HepG2 (cell line): ENCODE results near the gene RSPH9. TPM values are rescaled to one million over a fixed set of nuclear protein-coding genes. Genes with fewer than 3 reads are reported as not detected.
A peak's percentile ranks its signal among the peaks of the same experiment; 100 is the strongest.

ENCODE experiments used
- AHR ChIP-seq: IDR thresholded peaks from 2 replicates; pipeline ENCODE4 v1.6.1; 2018; ENCODE audit warnings: missing genetic modification reagents, missing compliant biosample characterization
- CERS6 ChIP-seq: sonication (generic); formaldehyde crosslinking; IDR thresholded peaks from 2 replicates; pipeline ENCODE4 v1.5.0; 2020; ENCODE audit warnings: missing genetic modification reagents
- DR1 ChIP-seq: sonication (generic); formaldehyde crosslinking; IDR thresholded peaks from 2 replicates; pipeline ENCODE4 v1.8.0; 2021; ENCODE audit warnings: mild to moderate bottlenecking, missing genetic modification reagents, inconsistent platforms
- EEA1 ChIP-seq: sonication (generic); formaldehyde crosslinking; IDR thresholded peaks from 2 replicates; pipeline ENCODE4 v1.5.1; 2020; ENCODE audit warnings: mild to moderate bottlenecking, missing genetic modification reagents, borderline replicate concordance
- HDAC6 ChIP-seq: fragments of 200-600 bp; sonication (generic); IDR thresholded peaks from 2 replicates; pipeline ENCODE4 v1.7.0; 2017; ENCODE audit warnings: mild to moderate bottlenecking, antibody characterized with exemption, low read length, low read depth
- HNRNPH1 ChIP-seq: fragments of 200-400 bp; formaldehyde crosslinking; optimal IDR thresholded peaks from 2 replicates; pipeline ENCODE3; 2017; ENCODE audit warnings: mild to moderate bottlenecking, low read depth, low read length
- HOXA7 ChIP-seq: sonication (generic); formaldehyde crosslinking; IDR thresholded peaks from 2 replicates; pipeline ENCODE4 v1.8.1; 2022; ENCODE audit warnings: mild to moderate bottlenecking, missing genetic modification reagents, moderate library complexity
- ISX ChIP-seq: sonication (generic); formaldehyde crosslinking; conservative IDR thresholded peaks from 2 replicates; pipeline ENCODE4 v1.5.0; 2020; ENCODE audit warnings: missing genetic modification reagents
- MAFK ChIP-seq, 2 experiments: IDR thresholded peaks in 1 of 2; conservative IDR thresholded peaks in 1 of 2; 2 replicates each; pipeline ENCODE4 v1.6.1; 2011; ENCODE audit warnings: improper control_type of control experiment in 2 of 2, low read length in 2 of 2
- MLX ChIP-seq: IDR thresholded peaks from 2 replicates; pipeline ENCODE4 v1.6.1; 2016
- PAF1 ChIP-seq: IDR thresholded peaks from 2 replicates; pipeline ENCODE4 v1.6.1; 2016; ENCODE audit warnings: missing genetic modification reagents, missing compliant biosample characterization
- PLRG1 ChIP-seq: fragments of 450-650 bp; conservative IDR thresholded peaks from 2 replicates; pipeline ENCODE4 v1.6.1; 2016
- RBAK ChIP-seq: sonication (generic); formaldehyde crosslinking; IDR thresholded peaks from 2 replicates; pipeline ENCODE4 v1.5.1; 2020; ENCODE audit warnings: mild to moderate bottlenecking, missing genetic modification reagents
- RFXANK ChIP-seq: IDR thresholded peaks from 2 replicates; pipeline ENCODE4 v1.6.1; 2016
- SOX5 ChIP-seq: IDR thresholded peaks from 2 replicates; pipeline ENCODE4 v1.6.1; 2016; ENCODE audit warnings: borderline replicate concordance
- SSRP1 ChIP-seq: IDR thresholded peaks from 2 replicates; pipeline ENCODE4 v1.6.1; 2016; ENCODE audit warnings: control low read depth
- TRAFD1 ChIP-seq: sonication (generic); formaldehyde crosslinking; IDR thresholded peaks from 2 replicates; pipeline ENCODE4 v1.5.1; 2020; ENCODE audit warnings: missing genetic modification reagents, mild to moderate bottlenecking, borderline replicate concordance
- ZBTB33 ChIP-seq: sonication (generic); formaldehyde crosslinking; IDR thresholded peaks from 2 replicates; pipeline ENCODE4 v1.4.0; 2020; ENCODE audit warnings: missing genetic modification reagents
- ZFAT ChIP-seq: sonication (generic); formaldehyde crosslinking; conservative IDR thresholded peaks from 2 replicates; pipeline ENCODE4 v1.8.1; 2023; ENCODE audit warnings: missing genetic modification reagents, inconsistent platforms
- ZIK1 ChIP-seq: sonication (generic); formaldehyde crosslinking; IDR thresholded peaks from 2 replicates; pipeline ENCODE4 v1.5.0; 2020; ENCODE audit warnings: mild to moderate bottlenecking, low read depth, missing genetic modification reagents, borderline replicate concordance
- ZNF101 ChIP-seq: sonication (generic); formaldehyde crosslinking; IDR thresholded peaks from 2 replicates; pipeline ENCODE4 v1.4.0; 2020; ENCODE audit warnings: mild to moderate bottlenecking, low read depth, missing genetic modification reagents, borderline replicate concordance
- ZNF124 ChIP-seq: sonication (generic); formaldehyde crosslinking; IDR thresholded peaks from 2 replicates; pipeline ENCODE4 v1.4.0; 2020; ENCODE audit warnings: missing genetic modification reagents
- ZNF354B ChIP-seq: sonication (generic); formaldehyde crosslinking; IDR thresholded peaks from 2 replicates; pipeline ENCODE4 v1.8.0; 2022; ENCODE audit warnings: mild to moderate bottlenecking, missing genetic modification reagents
- ZNF597 ChIP-seq: sonication (generic); formaldehyde crosslinking; IDR thresholded peaks from 2 replicates; pipeline ENCODE4 v1.5.0; 2020; ENCODE audit warnings: missing genetic modification reagents
- ZNF761 ChIP-seq: sonication (generic); formaldehyde crosslinking; conservative IDR thresholded peaks from 2 replicates; pipeline ENCODE4 v1.4.0; 2020; ENCODE audit warnings: mild to moderate bottlenecking, missing genetic modification reagents
- ZNF784 ChIP-seq: sonication (generic); formaldehyde crosslinking; IDR thresholded peaks from 2 replicates; pipeline ENCODE4 v1.5.1; 2020; ENCODE audit warnings: missing genetic modification reagents, mild to moderate bottlenecking, borderline replicate concordance
- polyA plus RNA-seq, 8 experiments: library from polyadenylated mRNA; depleted of rRNA in 3 of 8; stranded (reverse) in 7 of 8; unstranded in 1 of 8; fragments of >200 nt; fragmentation: Illumina TruSeq in 4 of 8; extraction: Trizol in 4 of 8; gene quantifications; 2 replicates each; pipeline versions ENCODE4 v1.2.1 to v1.2.3, GENCODE V29; 2011 to 2016; ENCODE audit warnings: low read depth in 4 of 8, missing spikeins in 1 of 8, mixed read lengths in 1 of 8; ENCODE audit not compliant: insufficient read depth in 1 of 8
- total RNA-seq, 5 experiments: library from RNA; depleted of rRNA; stranded (reverse); fragments of >200 nt; fragmentation: Illumina TruSeq; extraction: Trizol; gene quantifications; 2 replicates each; pipeline ENCODE4 v1.2.3, GENCODE V29; 2016; ENCODE audit warnings: low read depth in 1 of 5

The RSPH9 gene
- total and polyA plus RNA-seq, 2 of the 13 experiments (the other 11 are each of a cell fraction or from before 2014, with no cell fraction given) = 0.04 TPM; not detected in 1

- TF ChIP-seq TRAFD1 (CRISPR knock-in tag) = no peak; the same call in 1 of the 2 replicates
- no peak for TF ChIP-seq HDAC6
- TF ChIP-seq EEA1 (CRISPR knock-in tag) = no peak
- TF ChIP-seq ZNF597 (CRISPR knock-in tag) = no peak
- TF ChIP-seq CERS6 = no peak
- no peak for TF ChIP-seq PLRG1
- no peak for TF ChIP-seq ZIK1 (CRISPR knock-in tag)
- TF ChIP-seq RBAK (CRISPR knock-in tag) = no peak
- TF ChIP-seq HNRNPH1 = no peak
- TF ChIP-seq MLX (CRISPR knock-in tag) = peak; percentile 70
- no peak for TF ChIP-seq ZNF784 (CRISPR knock-in tag)
- no peak for TF ChIP-seq ZFAT (CRISPR knock-in tag)
- no peak for TF ChIP-seq PAF1 (CRISPR knock-in tag)
- no peak for TF ChIP-seq HOXA7 (CRISPR knock-in tag)
- no peak for TF ChIP-seq SSRP1
- TF ChIP-seq MAFK (conservative IDR thresholded peaks at IDR 0.05 in 1 of 2, IDR thresholded peaks at IDR 0.05 in 1 of 2; ENCODE audit: low read length in 2 of 2) = no peak
- no peak for TF ChIP-seq AHR (CRISPR knock-in tag)
- TF ChIP-seq ZNF101 (CRISPR knock-in tag) = no peak
- no peak for TF ChIP-seq ZBTB33 (CRISPR knock-in tag)
- TF ChIP-seq ZNF761 (CRISPR knock-in tag) = no peak; the same call in 1 of the 2 replicates
- TF ChIP-seq ZNF124 = no peak
- TF ChIP-seq ZNF354B = no peak
- no peak for TF ChIP-seq DR1
- no peak for TF ChIP-seq ISX (CRISPR knock-in tag)
- peak; percentile 59; the same call in 1 of the 2 replicates for TF ChIP-seq SOX5 (CRISPR knock-in tag)
- no peak for TF ChIP-seq RFXANK (CRISPR knock-in tag)
Observed at GRCh38 chr6:43629104-43629504, 15.7 kb upstream of the RSPH9 start, which contains the start of gene GTPBP2 (continued).
